Measurements from ENCODE around the gene ODF4.
"Not testable (repeated sequence)": the region's sequence is repeated elsewhere in the genome, so short reads cannot be mapped to it uniquely, and the experiment has no call there.

Gene ODF4

DNA sequence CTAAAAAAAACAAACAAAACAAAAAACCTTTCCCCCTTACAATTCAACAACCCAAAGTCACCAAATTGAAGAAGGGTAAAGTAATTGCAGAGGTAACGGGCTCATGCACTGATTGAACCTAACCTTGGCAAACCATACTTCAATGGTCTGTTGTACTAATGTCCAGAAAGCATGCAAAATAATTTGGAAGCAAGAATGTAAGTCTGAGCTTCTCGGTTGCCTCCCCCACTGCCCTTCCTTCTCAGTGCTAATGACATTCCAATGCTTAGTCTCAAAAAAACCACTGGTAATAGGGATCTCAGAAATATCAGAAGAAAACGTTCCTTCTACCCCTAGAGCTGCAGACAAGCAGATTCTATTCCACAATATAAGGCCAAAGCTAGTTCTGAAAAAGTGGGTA lies 21.1 kb downstream of the ODF4 start:
- H3K36me3 ChIP-seq (ENCODE audit: control insufficient read depth in 5 of 5, insufficient read depth in 5 of 5, low read length in 5 of 5): peaks cover 0 to 3% (median 0%) of the 10 kb centered on the region in 5 donors
- peak overlapping the region in 2 of 5 donors; percentile 31 to 47 for H3K9ac ChIP-seq (ENCODE audit: low read length in 5 of 5)
- no peaks in the 10 kb centered on the region for H3K9me3 ChIP-seq (ENCODE audit: control insufficient read depth in 5 of 5, low read length in 5 of 5)
- peak overlapping the region; percentile 81 for H3K27ac ChIP-seq (ENCODE audit: low read depth, low read length)
- H3K27me3 ChIP-seq (ENCODE audit: control insufficient read depth in 5 of 5, insufficient read depth in 4 of 5, low read length in 5 of 5): no peaks in the 10 kb centered on the region
- H3K4me3 ChIP-seq (ENCODE audit: low read depth in 1 of 5, low read length in 5 of 5): no peak overlapping the region
- H3K4me1 ChIP-seq (ENCODE audit: control insufficient read depth in 5 of 5, insufficient read depth in 5 of 5, low read length in 5 of 5): peaks cover 0 to 47% (median 10%) of the 10 kb centered on the region in 5 donors

DNA sequence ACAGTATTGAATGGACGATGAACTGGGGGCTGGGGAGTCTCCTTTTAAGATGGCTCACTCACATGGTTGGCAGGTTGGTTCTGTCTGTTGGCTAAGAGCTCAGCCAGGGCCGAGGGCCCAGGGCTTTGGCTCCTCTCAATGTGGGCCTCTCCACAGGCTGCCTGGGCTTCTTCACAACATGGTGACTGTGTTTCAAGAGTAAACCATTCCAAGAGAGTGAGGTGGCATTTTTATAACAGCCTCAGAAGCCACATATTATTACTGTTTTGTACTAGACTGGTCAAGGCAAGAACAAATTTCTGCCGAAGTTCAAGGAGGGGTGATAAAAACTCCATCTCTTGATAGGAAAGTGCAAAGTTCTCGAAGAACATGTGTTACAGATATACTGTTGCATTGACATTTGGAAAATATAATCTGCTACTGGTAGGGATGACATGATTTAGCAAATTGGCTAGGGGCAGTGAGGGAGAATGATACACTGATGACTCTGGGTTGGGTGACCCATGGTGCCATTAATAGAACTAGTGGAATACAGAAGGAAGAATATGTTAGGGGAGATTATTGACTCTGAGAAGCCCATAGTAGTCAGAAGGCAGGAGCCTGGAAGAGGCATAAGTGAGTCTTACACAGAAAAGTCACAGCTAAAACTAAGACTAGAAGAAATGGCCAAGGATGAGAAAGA lies 23.2 kb downstream of the ODF4 start:
- Histone ChIP-seq H3K9me3 (ENCODE audit: control insufficient read depth in 5 of 5, low read length in 5 of 5) (no peaks in the 10 kb centered on the region), H3K4me1 (ENCODE audit: control insufficient read depth in 5 of 5, insufficient read depth in 5 of 5, low read length in 5 of 5) (peaks cover 0 to 55% (median 10%) of the 10 kb centered on the region in 5 donors), H3K27me3 (ENCODE audit: control insufficient read depth in 5 of 5, insufficient read depth in 4 of 5, low read length in 5 of 5) (no peaks in the 10 kb centered on the region), H3K9ac (ENCODE audit: low read length in 5 of 5) (no peak overlapping the region), H3K4me3 (ENCODE audit: low read depth in 1 of 5, low read length in 5 of 5) (no peak overlapping the region), H3K27ac (ENCODE audit: low read depth, low read length) (peak overlapping the region; percentile 81), H3K36me3 (ENCODE audit: control insufficient read depth in 5 of 5, insufficient read depth in 5 of 5, low read length in 5 of 5) (peaks cover 0 to 3% (median 0%) of the 10 kb centered on the region in 5 donors)

DNA sequence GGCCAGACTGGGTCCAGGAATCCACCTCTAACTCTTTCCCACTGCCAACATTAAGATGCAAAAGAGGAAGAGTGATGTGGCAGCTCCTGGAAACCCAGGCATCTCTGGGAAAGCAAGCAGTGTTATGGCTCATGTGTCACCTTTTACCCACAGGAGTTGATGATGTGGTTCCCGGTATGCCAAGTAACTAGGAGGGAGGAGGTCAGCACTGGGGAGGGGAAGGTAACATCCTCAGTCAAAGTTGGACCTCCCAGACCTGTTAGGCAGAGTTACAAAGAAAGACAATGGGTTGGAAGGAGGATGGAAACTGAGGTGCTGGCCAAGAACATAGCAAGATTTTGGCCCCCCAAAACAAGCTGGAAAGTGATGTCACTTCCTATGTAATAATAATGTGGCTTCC lies 25.5 kb downstream of the ODF4 start:
- Histone ChIP-seq H3K27me3 (ENCODE audit: control insufficient read depth in 5 of 5, insufficient read depth in 4 of 5, low read length in 5 of 5) (no peaks in the 10 kb centered on the region), H3K9ac (ENCODE audit: low read length in 5 of 5) (peak overlapping the region in 2 of 5 donors; percentile 22 to 48), H3K27ac (ENCODE audit: low read depth, low read length) (peak overlapping the region; percentile 60), H3K4me1 (ENCODE audit: control insufficient read depth in 5 of 5, insufficient read depth in 5 of 5, low read length in 5 of 5) (peaks cover 0 to 43% (median 4%) of the 10 kb centered on the region in 5 donors), H3K36me3 (ENCODE audit: control insufficient read depth in 5 of 5, insufficient read depth in 5 of 5, low read length in 5 of 5) (peaks cover 7 to 19% (median 18%) of the 10 kb centered on the region in 5 donors), H3K4me3 (ENCODE audit: low read depth in 1 of 5, low read length in 5 of 5) (no peak overlapping the region), H3K9me3 (ENCODE audit: control insufficient read depth in 5 of 5, low read length in 5 of 5) (no peaks in the 10 kb centered on the region)

DNA sequence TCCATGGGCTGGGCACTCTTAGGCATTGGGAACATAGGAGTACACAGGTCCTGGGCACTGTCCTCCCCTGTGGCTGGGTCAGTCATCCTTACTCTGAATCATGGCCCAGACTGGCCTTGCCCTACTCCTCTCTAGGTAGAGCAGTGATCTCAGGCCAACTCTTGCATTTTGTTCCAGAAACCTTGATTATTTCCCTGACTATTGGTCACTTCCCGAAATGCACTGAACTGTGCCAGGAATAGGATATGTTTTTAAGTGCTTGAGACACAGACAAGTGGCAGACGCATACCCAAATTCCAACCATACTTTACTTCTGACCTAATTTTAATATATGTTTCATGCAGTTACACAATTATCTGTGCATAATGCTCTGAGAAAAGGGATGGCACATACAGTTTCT lies 26.6 kb downstream of the ODF4 start:
- no peaks in the 10 kb centered on the region for H3K9me3 ChIP-seq (ENCODE audit: control insufficient read depth in 5 of 5, low read length in 5 of 5)
- H3K4me3 ChIP-seq (ENCODE audit: low read depth in 1 of 5, low read length in 5 of 5): no peak overlapping the region
- no peaks in the 10 kb centered on the region for H3K27me3 ChIP-seq (ENCODE audit: control insufficient read depth in 5 of 5, insufficient read depth in 4 of 5, low read length in 5 of 5)
- H3K9ac ChIP-seq (ENCODE audit: low read length in 5 of 5): peak overlapping the region in 3 of 5 donors; percentile 35 to 43 (median 41)
- H3K27ac ChIP-seq (ENCODE audit: low read depth, low read length): peak overlapping the region; percentile 74
- H3K4me1 ChIP-seq (ENCODE audit: control insufficient read depth in 5 of 5, insufficient read depth in 5 of 5, low read length in 5 of 5): peaks cover 0 to 37% (median 4%) of the 10 kb centered on the region in 5 donors
- peaks cover 9 to 20% (median 18%) of the 10 kb centered on the region in 5 donors for H3K36me3 ChIP-seq (ENCODE audit: control insufficient read depth in 5 of 5, insufficient read depth in 5 of 5, low read length in 5 of 5)

DNA sequence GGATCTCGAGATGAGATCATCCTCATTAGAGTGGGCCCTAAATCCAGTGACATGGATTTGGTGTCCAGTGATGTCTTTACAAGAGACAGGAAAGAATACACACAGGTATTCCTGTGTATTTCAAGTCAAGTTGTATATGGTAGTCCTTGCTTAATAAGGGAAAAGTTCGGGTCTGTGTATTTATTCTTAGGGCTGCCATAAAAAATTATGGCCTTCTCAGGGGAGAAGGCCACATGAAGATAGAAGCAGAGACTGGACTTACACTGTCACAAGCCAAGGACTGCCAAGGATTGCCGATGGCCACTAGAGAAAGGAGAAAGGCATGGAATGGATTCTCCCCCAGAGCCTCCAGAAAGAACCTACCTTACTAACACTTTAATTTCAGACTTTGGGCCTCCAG lies 28.6 kb downstream of the ODF4 start:
- Histone ChIP-seq H3K4me1 (ENCODE audit: control insufficient read depth in 5 of 5, insufficient read depth in 5 of 5, low read length in 5 of 5) (peaks cover 0 to 35% (median 4%) of the 10 kb centered on the region in 5 donors), H3K9me3 (ENCODE audit: control insufficient read depth in 5 of 5, low read length in 5 of 5) (no peaks in the 10 kb centered on the region), H3K27ac (ENCODE audit: low read depth, low read length) (peak overlapping the region; percentile 30), H3K4me3 (ENCODE audit: low read depth in 1 of 5, low read length in 5 of 5) (no peak overlapping the region), H3K36me3 (ENCODE audit: control insufficient read depth in 5 of 5, insufficient read depth in 5 of 5, low read length in 5 of 5) (peaks cover 9 to 23% (median 19%) of the 10 kb centered on the region in 5 donors), H3K9ac (ENCODE audit: low read length in 5 of 5) (no peak overlapping the region), H3K27me3 (ENCODE audit: control insufficient read depth in 5 of 5, insufficient read depth in 4 of 5, low read length in 5 of 5) (no peaks in the 10 kb centered on the region)

DNA sequence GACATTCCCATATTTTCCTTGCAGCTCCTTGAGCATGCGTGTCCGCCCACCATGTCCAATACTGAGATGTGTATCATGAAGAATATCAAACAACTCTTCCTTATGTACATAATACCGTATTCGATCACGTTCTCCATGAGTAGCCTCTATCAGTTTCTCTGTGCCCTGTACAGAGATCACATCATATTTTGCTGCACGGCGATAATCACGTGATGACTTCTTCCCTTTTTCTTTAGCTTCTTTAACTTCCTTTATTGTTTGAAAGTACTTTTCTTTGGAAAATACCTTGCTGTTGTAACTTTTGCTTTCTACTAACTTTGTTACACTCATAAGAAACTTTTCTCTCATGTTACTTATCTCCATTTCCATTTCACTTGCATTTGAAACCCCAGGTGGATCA lies 30.3 kb downstream of the ODF4 start:
- Histone ChIP-seq H3K9ac (ENCODE audit: low read length in 5 of 5) (no peak overlapping the region), H3K36me3 (ENCODE audit: control insufficient read depth in 5 of 5, insufficient read depth in 5 of 5, low read length in 5 of 5) (peaks cover 9 to 21% (median 19%) of the 10 kb centered on the region in 5 donors), H3K27ac (ENCODE audit: low read depth, low read length) (peak overlapping the region; percentile 6), H3K4me1 (ENCODE audit: control insufficient read depth in 5 of 5, insufficient read depth in 5 of 5, low read length in 5 of 5) (peaks cover 0 to 29% (median 3%) of the 10 kb centered on the region in 5 donors), H3K9me3 (ENCODE audit: control insufficient read depth in 5 of 5, low read length in 5 of 5) (no peaks in the 10 kb centered on the region), H3K27me3 (ENCODE audit: control insufficient read depth in 5 of 5, insufficient read depth in 4 of 5, low read length in 5 of 5) (no peaks in the 10 kb centered on the region), H3K4me3 (ENCODE audit: low read depth in 1 of 5, low read length in 5 of 5) (no peak overlapping the region)

DNA sequence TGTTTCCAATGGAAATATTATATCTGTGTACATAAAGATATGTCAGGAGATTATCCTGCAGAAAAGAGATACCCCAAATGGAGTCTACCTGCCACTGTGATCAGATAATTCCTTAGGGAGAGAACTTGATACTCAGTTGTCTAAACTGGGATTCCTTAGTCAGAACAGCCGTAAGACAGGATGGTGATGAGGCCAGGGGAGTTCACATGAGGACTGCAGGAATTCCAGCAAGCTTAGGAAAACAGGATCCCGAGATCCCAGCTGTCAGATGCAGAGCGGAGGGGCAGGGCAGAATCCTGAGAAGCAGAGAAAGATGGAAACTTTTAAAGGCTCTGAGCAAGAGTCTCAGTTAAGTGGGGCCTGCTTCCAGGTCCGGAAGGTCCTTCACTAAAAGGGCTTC lies 32.1 kb downstream of the ODF4 start:
- H3K27ac ChIP-seq (ENCODE audit: low read depth, low read length): peak overlapping the region; percentile 41
- H3K4me1 ChIP-seq (ENCODE audit: control insufficient read depth in 5 of 5, insufficient read depth in 5 of 5, low read length in 5 of 5): peaks cover 3 to 33% (median 15%) of the 10 kb centered on the region in 5 donors
- H3K27me3 ChIP-seq (ENCODE audit: control insufficient read depth in 5 of 5, insufficient read depth in 4 of 5, low read length in 5 of 5): no peaks in the 10 kb centered on the region
- no peak overlapping the region for H3K4me3 ChIP-seq (ENCODE audit: low read depth in 1 of 5, low read length in 5 of 5)
- no peak overlapping the region for H3K9ac ChIP-seq (ENCODE audit: low read length in 5 of 5)
- H3K36me3 ChIP-seq (ENCODE audit: control insufficient read depth in 5 of 5, insufficient read depth in 5 of 5, low read length in 5 of 5): peaks cover 9 to 20% (median 19%) of the 10 kb centered on the region in 5 donors
- H3K9me3 ChIP-seq (ENCODE audit: control insufficient read depth in 5 of 5, low read length in 5 of 5): no peaks in the 10 kb centered on the region

DNA sequence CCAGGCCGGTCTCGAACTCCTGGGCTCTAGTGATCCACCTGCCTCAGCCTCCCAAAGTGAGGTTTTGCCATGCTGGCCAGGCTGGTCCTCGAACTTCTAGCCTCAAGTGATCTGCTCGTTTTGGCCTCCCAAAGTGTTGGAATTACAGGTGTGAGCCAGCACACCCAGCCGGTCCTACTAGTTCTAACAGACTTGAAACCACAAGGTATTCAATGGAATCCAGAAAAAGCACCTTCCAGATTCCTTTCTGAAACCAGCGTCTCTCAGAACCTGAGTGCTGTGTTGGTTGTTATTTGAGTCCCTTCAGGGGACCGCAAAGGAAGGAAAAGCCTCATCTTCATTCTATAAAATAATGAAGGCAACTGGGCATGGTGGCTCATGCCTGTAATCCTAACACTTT lies 32.8 kb downstream of the ODF4 start:
- Histone ChIP-seq H3K36me3 (ENCODE audit: control insufficient read depth in 5 of 5, insufficient read depth in 5 of 5, low read length in 5 of 5) (peaks cover 9 to 25% (median 22%) of the 10 kb centered on the region in 5 donors), H3K4me3 (ENCODE audit: low read depth in 1 of 5, low read length in 5 of 5) (no peak overlapping the region), H3K4me1 (ENCODE audit: control insufficient read depth in 5 of 5, insufficient read depth in 5 of 5, low read length in 5 of 5) (peaks cover 3 to 33% (median 19%) of the 10 kb centered on the region in 5 donors), H3K9me3 (ENCODE audit: control insufficient read depth in 5 of 5, low read length in 5 of 5) (no peaks in the 10 kb centered on the region), H3K9ac (ENCODE audit: low read length in 5 of 5) (no peak overlapping the region), H3K27me3 (ENCODE audit: control insufficient read depth in 5 of 5, insufficient read depth in 4 of 5, low read length in 5 of 5) (no peaks in the 10 kb centered on the region), H3K27ac (ENCODE audit: low read depth, low read length) (peak overlapping the region; percentile 41)

DNA sequence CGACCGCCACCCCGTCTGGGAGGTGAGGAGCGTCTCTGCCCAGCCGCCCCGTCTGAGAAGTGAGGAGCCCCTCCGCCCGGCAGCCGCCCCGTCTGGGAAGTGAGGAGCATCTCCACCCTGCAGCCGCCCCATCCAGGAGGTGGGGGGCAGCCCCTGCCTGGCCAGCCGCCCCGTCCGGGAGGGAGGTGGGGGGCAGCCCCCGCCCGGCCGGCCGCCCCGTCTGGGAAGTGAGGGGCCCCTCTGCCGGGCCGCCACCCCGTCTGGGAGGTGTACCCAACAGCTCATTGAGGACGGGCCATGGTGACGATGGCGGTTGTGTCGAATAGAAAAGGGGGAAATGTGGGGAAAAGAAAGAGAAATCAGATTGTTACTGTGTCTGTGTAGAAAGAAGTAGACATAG lies 34.2 kb downstream of the ODF4 start:
- not testable (repeated sequence) for H3K27me3 ChIP-seq (ENCODE audit: control insufficient read depth in 5 of 5, insufficient read depth in 4 of 5, low read length in 5 of 5); H3K27ac ChIP-seq (ENCODE audit: low read depth, low read length); H3K9me3 ChIP-seq (ENCODE audit: control insufficient read depth in 5 of 5, low read length in 5 of 5); H3K9ac ChIP-seq (ENCODE audit: low read length in 5 of 5); H3K4me3 ChIP-seq (ENCODE audit: low read depth in 1 of 5, low read length in 5 of 5)
- Histone ChIP-seq H3K36me3 (ENCODE audit: control insufficient read depth in 5 of 5, insufficient read depth in 5 of 5, low read length in 5 of 5) (peaks cover 14 to 36% (median 30%) of the 10 kb centered on the region in 5 donors), H3K4me1 (ENCODE audit: control insufficient read depth in 5 of 5, insufficient read depth in 5 of 5, low read length in 5 of 5) (peaks cover 3 to 33% (median 19%) of the 10 kb centered on the region in 5 donors)

DNA sequence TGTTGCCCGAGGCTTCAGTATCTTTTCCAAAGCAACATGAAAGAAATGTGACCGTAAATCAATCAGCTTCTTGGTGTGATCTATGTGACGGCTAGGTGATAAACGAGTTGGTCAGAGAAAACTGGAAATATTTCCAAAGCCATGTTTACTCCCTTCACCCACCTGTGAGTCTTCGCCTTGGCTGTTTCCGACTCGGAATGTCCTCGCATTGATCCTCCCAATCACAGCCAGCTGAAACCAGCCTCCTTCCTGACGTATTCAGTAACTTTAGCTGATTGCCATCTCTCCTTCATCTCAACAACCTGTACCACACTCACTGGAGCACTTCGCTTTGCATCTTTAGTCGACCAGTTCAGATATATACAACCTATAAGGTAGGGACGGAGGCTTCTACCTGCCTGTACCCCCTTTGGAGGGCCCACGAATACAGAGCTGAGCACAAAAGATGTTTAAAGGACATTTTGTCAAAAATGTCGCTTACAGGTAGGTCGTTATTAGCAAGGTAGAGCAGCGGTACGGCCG lies 36.2 kb downstream of the ODF4 start:
- Histone ChIP-seq H3K36me3 (ENCODE audit: control insufficient read depth in 5 of 5, insufficient read depth in 5 of 5, low read length in 5 of 5) (peaks cover 20 to 42% (median 37%) of the 10 kb centered on the region in 5 donors), H3K4me3 (ENCODE audit: low read depth in 1 of 5, low read length in 5 of 5) (peak overlapping the region; percentile 84 to 96 (median 96)), H3K4me1 (ENCODE audit: control insufficient read depth in 5 of 5, insufficient read depth in 5 of 5, low read length in 5 of 5) (peaks cover 3 to 40% (median 29%) of the 10 kb centered on the region in 5 donors), H3K27me3 (ENCODE audit: control insufficient read depth in 5 of 5, insufficient read depth in 4 of 5, low read length in 5 of 5) (no peaks in the 10 kb centered on the region), H3K9me3 (ENCODE audit: control insufficient read depth in 5 of 5, low read length in 5 of 5) (no peaks in the 10 kb centered on the region), H3K9ac (ENCODE audit: low read length in 5 of 5) (peak overlapping the region; percentile 93 to 97 (median 93)), H3K27ac (ENCODE audit: low read depth, low read length) (peak overlapping the region; percentile 86)
